Stimulated activated naive CD4-positive, alpha-beta T cell treated with Interleukin-2 at 50 U/mL for 16 hours (primary cell): Measurements from ENCODE around the gene SEMA5A.

Experiments
- DNase-seq: peaks from one replicate; lab custom pipeline; 2025; lab: John Stamatoyannopoulos, UW

SEMA5A gene

GRCh38 chr5:9399094-9399493, 146.8 kb downstream of the SEMA5A start:
- no peak for DNase-seq

GRCh38 chr5:9398227-9398626, 147.6 kb downstream of the SEMA5A start:
- DNase-seq, result no peak

- no peak for DNase-seq
Measured at GRCh38 chr5:9396285-9396770, 149.5 kb downstream of the SEMA5A start.

- no peak for DNase-seq
Measured at GRCh38 chr5:9395706-9396105, 150.2 kb downstream of the SEMA5A start.

- DNase-seq, result no peak
Measured at GRCh38 chr5:9394221-9394620, 151.7 kb downstream of the SEMA5A start.

GRCh38 chr5:9392625-9393024, 153.2 kb downstream of the SEMA5A start:
- no peak for DNase-seq

GRCh38 chr5:9391080-9391479, 154.8 kb downstream of the SEMA5A start:
- DNase-seq, result no peak

- DNase-seq, result no peak
Measured at GRCh38 chr5:9390113-9390512, 155.8 kb downstream of the SEMA5A start.

- DNase-seq, result no peak
Measured at GRCh38 chr5:9388941-9389674, 156.8 kb downstream of the SEMA5A start.

- no peak for DNase-seq
Measured at GRCh38 chr5:9387879-9388278, 158.0 kb downstream of the SEMA5A start.

- no peak for DNase-seq
Measured at GRCh38 chr5:9386945-9387344, 158.9 kb downstream of the SEMA5A start.

GRCh38 chr5:9382522-9382921, 163.4 kb downstream of the SEMA5A start:
- no peak for DNase-seq

GRCh38 chr5:9381464-9381863, 164.4 kb downstream of the SEMA5A start:
- DNase-seq, result no peak

- DNase-seq, result no peak
Measured at GRCh38 chr5:9380109-9380508, 165.8 kb downstream of the SEMA5A start.

GRCh38 chr5:9376363-9377117, 169.3 kb downstream of the SEMA5A start:
- no peak for DNase-seq

- DNase-seq, result no peak
Measured at GRCh38 chr5:9375756-9376155, 170.1 kb downstream of the SEMA5A start.

GRCh38 chr5:9374025-9374424, 171.8 kb downstream of the SEMA5A start:
- no peak for DNase-seq

- DNase-seq, result no peak
Measured at GRCh38 chr5:9373571-9373970, 172.3 kb downstream of the SEMA5A start.

- no peak for DNase-seq
Measured at GRCh38 chr5:9370256-9370655, 175.6 kb downstream of the SEMA5A start.

- DNase-seq, result no peak
Measured at GRCh38 chr5:9365512-9365911, 180.4 kb downstream of the SEMA5A start.

- no peak for DNase-seq
Measured at GRCh38 chr5:9363449-9363848, 182.4 kb downstream of the SEMA5A start.

- no peak for DNase-seq
Measured at GRCh38 chr5:9363026-9363425, 182.8 kb downstream of the SEMA5A start.

- DNase-seq, result no peak
Measured at GRCh38 chr5:9362600-9362999, 183.3 kb downstream of the SEMA5A start.
